ENCODE results near the gene KRT2.
A peak's percentile ranks its signal among the peaks of the same experiment; 100 is the strongest.
"Not testable (repeated sequence)": the region's sequence is repeated elsewhere in the genome, so short reads cannot be mapped to it uniquely, and the experiment has no call there.

KRT2 gene

DNA sequence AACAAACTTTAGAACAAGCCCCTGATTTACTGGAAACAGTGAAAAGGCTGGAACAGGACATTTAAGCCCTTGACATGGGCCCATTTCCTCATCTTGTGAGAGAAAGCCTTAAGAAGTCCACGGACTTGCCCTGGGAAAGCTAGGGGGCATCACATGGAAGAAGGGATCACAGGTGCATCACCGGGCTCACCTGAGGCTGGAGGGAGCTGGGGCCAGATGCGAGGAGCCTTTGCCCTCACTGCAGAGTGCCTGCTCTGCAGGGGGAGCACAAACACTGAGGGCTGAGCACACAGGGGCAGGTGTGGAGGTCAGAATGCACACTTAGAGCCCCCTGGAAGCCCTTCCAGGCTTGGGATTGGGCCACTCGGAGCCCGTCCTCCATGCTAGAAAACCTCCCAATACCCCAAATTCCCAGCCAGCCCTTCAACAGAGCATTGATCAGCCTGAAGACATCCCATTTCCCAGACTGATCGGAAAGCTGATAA lies 33.4 kb upstream of the KRT2 start:
- no peak for DNase-seq
- intact Hi-C loops (cut with DNase I), result no loop called here

DNA sequence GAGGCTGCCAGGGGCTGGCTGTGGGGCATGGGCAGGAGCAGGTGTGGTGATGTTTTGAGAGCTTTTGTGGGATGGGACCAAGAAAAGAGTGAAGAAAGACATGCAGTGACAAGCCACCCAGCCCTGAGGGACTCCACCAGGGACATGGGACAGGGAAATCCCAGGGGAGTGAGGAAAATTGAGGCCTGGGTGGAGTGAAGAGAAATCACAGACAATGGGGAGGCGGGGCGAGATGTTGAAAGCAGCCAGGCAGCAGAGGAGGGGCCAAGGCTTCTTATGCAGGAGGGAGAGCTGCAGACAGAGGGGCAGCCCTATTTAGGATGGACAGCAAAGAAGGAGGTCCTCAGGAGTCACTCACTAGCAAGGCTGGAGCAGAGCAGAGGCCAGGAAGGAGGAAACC lies 32.4 kb upstream of the KRT2 start:
- DNase-seq, result no peak
- intact Hi-C loops (cut with DNase I), result no loop called here

DNA sequence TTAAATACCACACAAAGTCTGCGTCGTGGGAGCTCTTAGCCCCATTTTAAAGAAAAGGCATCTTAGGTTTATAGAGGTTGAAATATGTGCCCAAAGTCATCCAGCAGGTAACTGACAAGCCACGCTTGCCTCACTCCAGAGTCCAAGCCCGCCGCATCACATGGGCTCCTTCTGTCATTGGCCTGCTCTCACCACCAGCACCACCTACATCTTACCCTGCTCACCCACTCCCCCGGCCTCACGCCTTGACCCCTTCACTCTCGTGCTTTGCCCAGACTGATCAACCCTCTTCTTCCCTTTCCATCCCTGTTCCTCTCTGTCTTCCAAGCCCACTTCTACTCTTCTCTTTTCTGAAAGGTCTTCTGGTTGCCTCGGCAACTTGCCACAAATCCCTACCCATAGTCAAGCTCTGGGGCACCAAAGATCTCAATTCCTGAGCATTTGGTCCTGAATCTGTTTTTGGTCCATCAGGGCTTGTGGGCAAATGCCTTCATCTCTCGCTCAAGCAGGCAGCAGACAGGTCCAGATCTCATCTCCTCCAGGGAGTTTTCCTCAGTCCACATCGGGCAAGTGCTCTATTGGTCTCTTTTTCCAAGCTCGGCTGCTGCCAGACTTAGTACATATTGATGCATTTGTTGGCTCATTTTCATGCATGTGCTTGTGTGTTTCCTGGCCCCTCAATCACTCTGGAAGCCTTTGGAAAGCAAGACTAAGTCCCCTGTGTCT lies 31.7 kb upstream of the KRT2 start:
- intact Hi-C loops (cut with DNase I), result no loop called here

DNA sequence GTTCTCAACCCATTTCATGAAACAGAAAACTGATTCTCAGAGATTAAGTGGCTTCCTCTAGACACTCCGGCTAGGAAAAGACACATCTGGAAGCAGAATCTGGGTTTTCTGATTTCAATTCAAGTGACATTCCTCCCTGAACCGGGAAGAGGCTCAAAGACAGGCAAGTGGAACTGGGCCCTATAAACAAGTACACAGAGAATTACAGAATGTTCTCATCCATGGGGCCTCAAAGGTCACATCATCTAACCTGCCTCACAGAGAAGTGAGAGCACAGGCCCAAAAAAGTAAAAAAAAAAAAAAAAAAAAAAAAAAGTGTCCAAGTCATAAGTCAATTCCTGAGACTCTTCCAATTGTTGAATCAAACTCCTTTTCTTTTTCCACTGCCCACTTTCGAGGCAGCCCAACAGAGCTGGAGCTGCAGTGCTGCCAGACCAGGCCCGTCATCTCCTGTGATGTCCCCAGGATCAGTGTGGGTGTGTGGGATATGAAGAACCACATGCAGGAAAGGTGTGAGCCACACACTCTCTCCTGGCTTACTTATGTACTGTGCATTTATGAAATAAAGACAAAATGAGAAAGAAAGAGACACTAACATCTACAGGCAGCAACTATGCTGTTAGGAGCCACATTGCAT lies 31.0 kb upstream of the KRT2 start:
- intact Hi-C loops (cut with DNase I), result no loop called here
- DNase-seq, result peak in 8 of 10 donors; percentile 41 to 93 (median 70)

More for the DNA sequence above, 31.7 kb upstream of the KRT2 start:
- DNase-seq, result no peak

DNA sequence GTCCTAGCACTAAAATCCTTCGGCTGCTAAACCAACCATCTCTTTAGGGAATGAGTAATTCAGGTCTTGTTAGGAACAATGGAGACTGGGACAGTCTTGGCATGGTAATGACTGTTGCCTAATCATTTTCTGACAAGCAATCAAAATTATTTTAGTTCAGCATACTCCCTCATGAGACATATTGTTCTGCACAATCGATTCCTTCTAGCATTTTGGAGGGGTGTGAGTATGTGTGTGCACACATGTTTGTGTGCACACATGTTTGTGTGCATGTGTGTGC lies 30.3 kb upstream of the KRT2 start:
- intact Hi-C loops (cut with DNase I), result no loop called here

DNA sequence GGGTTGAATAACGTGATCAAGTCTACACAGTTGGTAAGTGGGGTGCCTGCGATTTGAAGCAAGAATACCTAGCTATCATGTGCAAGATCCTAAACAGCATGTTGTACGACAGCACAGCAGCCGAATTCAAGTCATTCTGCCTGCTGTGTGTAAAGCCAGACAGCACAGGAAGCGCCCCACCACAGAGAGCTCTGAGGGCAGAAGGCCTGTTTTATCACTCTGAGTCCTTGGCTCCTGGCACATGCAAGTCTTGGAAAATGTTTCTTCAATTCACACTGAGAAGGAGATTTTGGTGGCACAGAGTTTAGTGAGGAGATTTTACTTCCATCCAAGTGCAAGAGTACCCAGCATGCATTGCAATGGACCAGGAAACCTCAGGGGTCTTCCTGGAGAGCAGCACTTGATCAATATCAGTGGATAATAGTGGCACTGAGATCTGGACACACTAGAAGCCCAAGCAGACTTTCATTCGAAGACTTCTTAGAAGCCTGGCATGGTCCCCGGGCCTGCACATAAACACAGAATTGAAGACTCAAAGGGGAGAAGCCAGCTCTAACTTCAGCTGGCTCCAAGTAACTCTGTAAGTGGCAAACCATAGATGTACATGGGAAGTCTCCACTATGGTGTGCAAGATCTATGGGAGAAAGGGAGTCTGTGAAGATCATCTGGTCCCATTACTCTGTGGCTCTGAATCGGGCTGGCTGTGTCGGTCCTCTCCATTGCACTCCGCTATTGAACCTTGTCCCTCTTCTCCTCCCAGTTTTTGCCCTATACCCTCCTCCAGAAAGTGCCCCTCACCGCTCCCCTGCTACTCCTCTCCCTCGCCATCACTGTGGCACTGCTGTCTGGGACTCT lies 29.7 kb upstream of the KRT2 start:
- no peak for DNase-seq
- intact Hi-C loops (cut with DNase I), result no loop called here

More for the DNA sequence above, 30.3 kb upstream of the KRT2 start:
- DNase-seq, result no peak

DNA sequence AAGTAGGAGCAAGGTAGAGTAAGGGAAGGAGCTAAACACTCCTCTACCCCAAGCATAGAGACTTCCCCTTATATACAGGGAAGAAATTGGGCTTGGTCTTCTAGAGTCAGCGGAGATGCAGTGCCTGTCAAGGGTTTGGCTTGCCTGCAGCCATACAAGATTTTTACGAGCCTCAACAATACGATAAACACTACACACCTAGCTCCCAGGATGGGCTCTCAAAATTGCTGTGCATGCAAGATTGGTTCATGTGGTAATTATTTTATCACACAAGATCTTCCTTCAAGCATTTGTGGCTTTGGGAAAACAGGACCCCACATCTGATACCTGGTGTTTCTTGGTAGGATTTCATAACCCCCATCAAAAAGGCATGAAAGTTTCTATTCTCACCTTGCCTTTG lies 28.4 kb upstream of the KRT2 start, which contains the start of gene KRT1:
Gene KRT1 (minus strand): TSS at position 45 of the 400 bp plus-strand sequence. CDS start 59 bp downstream, outside the sequence.
- intact Hi-C loops (cut with DNase I), result no loop called here
- no peak for DNase-seq

DNA sequence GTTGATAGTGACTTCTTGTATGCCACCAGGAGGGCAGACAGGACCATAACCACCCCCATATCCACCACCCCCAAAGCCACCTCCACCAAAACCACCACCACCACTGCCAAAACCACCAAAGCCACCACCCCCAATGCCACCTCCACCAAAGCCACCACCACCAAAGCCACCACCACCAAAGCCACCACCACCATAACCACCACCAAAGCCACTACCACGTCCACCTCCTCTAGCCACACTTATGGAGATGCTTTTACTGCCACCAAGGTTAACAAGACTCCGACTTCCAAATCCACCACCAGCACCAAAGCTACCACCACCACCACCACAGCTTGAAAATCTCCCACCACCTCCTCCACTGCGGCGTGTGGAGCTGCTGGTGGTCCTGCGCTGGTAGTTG lies 27.9 kb upstream of the KRT2 start:
- intact Hi-C loops (cut with DNase I), result no loop called here
- no peak for DNase-seq

DNA sequence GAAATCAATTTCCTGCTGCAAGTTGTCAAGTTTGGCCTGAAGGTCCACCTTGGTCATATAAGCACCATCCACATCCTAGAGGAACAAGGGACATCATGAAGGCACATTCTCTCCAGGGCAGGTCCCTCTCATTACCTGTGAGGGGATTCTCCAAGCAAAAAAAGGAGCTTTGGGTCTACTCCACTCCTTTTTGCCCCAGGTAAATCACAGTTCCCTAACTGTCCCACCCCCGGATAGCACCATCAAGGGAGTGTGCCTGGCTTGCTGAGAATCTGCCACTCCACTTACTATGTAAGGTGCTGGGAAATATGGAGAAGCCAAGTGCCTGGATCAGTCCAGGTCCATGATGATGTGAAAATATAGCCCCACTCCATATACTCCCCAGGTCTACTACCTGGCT lies 25.7 kb upstream of the KRT2 start:
- intact Hi-C loops (cut with DNase I), result no loop called here
- no peak for DNase-seq

DNA sequence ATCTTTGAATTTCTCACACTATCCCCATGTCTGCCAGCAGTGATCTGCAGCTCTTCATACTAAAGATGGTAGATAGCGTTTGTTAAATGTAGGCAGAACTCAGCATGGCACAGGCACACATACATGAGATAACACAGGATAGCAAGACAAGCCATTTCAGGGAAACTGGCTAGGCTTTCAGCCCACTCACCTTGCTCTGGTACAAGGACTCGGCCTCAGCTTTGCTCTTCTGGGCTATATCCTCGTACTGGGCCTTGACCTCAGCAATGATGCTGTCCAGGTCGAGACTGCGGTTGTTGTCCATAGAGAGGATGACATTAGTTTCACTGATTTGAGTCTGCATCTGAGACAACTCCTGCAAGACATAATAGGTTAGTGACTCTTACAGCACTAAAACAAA lies 25.1 kb upstream of the KRT2 start:
- intact Hi-C loops (cut with DNase I), result no loop called here

DNA sequence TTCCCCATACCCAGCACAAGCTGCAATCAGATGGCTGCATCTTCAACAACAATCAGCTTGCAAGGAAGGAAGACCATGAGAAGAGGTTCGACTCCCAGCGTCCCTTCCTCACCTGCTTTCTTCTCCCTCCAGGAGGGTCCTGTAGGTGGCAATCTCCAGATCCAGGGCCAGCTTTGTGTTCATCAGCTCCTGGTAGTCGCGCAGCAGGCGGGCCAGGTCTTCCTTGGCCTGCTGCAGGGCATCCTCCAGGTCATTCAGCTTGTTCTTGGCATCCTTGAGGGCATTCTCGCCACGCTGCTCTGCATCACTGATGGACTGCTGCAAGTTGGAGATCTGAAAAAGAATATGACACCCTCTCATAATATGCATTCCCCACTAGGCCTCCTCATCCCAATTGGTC lies 24.2 kb upstream of the KRT2 start:
- DNase-seq, result no peak
- intact Hi-C loops (cut with DNase I), result no loop called here

More for the DNA sequence above, 25.1 kb upstream of the KRT2 start:
- DNase-seq, result no peak

DNA sequence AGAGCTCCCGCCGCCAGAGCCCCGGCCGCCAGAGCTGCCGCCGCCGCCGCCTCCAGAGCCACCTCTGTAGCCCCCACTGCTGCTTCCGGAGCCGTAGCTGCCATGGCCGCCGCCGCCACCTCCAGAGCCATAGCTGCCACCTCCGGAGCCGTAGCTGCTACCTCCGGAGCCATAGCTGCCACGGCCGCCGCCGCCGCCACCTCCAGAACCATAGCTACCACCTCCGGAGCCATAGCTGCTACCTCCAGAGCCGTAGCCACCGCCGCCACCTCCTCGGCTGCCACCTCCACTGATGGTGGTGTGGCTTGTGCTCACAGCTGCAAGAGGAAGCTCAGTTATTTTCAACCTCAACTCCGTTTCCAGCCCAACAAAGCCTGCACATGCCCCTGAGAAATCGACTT lies 23.3 kb upstream of the KRT2 start:
- intact Hi-C loops (cut with DNase I), result no loop called here

DNA sequence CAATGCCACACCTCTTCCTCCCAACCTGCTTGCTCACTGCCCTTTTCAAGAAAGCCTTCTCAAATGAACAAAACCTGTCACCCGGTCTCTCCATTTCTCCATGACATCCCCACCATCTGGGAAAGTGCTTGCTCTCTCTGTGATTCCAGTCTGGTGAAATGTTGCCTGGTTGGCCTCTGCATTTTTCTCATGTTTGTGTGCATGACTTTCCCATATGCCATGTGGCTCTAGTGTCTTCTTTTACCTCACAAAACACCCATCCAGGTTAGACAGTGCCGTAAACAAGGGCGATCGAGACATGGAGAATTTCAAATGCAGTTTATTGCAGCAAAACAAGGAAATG lies 22.4 kb upstream of the KRT2 start:
- no peak for DNase-seq
- intact Hi-C loops (cut with DNase I), result no loop called here

More for the DNA sequence above, 23.3 kb upstream of the KRT2 start:
- DNase-seq, result no peak

DNA sequence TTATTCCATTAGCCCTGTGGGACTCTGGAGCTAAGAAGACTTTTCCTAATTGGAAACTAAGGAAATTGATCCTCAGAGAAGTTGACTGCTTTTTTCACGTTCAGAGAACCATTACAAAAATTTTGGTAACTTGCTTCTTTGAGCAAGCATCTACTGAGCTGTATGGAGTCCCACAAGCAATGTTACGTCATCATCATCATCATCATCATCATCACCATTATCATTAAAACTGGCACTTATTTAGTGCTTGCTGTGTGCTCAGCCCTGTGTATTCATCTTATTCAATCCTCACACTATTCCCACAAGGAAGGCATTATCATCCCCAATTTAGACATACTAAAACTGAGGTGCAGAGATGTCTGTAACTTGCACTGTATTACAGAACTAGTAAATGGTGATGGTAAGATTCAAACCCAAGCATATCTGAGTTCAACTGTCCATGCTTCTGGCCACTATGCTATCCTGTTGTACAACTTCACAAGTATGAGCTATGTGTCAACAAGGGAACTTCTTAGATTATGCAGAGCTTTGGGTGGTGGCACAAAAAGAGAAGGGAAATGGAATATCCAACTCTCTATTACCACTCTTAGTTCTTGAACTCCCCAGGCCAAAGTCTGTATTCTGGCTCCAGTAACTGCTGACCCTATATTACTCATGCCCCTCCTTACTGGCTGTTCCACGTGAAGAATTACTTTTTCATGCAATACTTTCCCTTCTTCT lies 21.9 kb upstream of the KRT2 start:
- intact Hi-C loops (cut with DNase I), result no loop called here
- DNase-seq, result no peak

DNA sequence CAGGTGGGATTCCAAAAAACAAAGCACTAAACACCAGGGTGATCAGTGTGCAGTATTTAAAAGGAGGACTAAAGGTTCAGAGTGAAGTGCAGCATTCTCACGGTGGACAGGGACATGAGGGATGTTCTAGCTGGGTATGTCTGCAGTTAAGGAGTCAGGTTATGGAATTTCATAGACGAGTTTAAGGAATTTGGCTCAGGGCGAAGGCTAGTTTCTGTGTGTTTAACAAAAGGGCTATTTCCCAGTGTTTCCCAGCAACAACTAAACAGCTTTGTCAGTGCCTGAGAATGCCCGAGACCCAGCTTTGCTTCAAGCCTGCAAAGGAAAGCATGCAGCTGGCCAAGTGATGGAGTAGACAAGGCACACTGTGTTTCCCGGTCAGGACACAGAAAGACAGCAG lies 21.2 kb upstream of the KRT2 start:
- intact Hi-C loops (cut with DNase I), result no loop called here
- DNase-seq, result no peak

DNA sequence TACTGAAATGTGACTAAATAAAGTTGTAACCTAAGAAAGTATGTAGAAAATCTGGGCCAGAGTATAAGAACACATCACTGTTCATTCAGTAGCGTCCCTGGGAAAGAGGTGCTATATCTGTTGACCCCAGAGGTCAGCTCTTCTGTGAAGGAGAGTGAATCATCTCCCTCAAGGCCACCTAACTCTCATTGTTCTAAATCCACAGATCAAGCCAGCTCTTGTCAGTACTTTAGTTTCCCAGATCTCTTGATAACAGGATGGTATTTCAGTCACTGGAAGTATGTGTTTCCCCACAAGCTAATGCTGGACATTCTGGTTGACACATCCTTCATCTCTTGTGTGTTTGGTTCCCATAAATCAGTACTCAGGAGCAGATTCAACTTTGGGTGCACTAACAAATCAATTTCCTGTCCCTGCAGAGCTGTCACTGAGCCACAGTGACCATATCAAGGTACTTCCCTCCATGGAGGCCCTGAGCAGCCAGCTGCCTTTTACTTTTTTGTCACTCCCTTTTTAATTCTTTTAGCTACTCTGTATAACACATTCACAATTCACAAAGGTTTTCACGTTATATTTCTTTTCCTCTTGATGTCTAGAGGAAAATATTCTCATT lies 20.4 kb upstream of the KRT2 start:
- DNase-seq, result no peak
- intact Hi-C loops (cut with DNase I), result no loop called here

DNA sequence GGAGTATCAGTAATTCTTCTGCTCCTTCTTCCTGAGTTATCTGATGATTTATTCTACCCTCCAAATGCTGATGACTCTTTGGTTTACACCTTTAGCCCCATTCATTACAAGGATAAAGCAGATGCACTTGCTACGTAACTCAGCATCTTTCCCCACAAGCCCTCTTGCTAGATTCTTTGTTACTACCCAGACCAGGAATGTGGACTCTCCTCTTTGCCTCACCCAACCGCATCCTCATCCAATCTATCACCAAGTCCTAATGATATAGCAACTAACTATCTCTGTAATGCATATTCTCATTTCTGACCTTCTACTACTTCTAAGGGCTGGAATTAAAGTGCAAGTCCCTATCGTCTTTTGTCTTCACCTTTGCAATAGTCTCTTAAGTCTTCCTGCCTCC lies 18.9 kb upstream of the KRT2 start:
- no peak for DNase-seq
- intact Hi-C loops (cut with DNase I), result no loop called here

DNA sequence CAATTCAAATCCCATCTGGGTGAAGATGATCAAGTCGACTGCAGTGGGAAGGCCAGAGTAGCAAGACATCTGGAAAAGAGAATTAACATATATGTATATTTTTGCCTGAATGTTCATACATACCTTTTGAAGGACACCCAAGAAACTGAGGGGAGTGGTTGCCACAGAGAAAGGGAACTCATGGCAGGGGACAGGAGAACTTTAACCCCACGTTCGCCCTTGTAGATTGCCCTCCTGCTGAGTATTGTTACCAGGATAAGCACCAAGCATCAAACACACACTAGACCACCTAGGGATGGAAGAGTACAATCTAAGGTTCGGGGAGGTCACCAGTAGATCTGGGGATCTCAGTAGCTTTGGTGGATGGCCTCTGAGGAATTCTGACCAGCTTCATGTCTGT lies 18.5 kb upstream of the KRT2 start:
- no peak for DNase-seq
- intact Hi-C loops (cut with DNase I), result no loop called here

DNA sequence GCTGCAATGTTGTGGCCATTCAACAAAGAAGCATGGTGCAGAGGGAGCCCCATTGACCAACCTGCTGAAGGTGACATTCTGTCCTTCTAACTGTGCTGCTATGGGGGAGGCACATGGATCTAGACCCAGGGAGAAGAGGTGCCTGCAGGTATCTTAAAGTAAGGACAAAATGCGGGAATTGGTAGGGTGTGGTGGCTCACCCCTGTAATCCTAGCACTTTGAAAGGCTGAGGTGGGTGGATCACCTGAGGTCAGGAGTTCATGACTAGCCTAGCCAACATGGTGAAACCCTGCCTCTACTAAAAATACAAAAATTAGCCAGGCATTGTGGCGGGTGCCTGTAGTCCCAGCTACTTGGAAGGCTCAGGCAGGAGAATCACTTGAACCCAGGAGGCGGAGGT lies 17.9 kb upstream of the KRT2 start:
- DNase-seq; intact Hi-C loops (cut with DNase I): not testable (repeated sequence)

DNA sequence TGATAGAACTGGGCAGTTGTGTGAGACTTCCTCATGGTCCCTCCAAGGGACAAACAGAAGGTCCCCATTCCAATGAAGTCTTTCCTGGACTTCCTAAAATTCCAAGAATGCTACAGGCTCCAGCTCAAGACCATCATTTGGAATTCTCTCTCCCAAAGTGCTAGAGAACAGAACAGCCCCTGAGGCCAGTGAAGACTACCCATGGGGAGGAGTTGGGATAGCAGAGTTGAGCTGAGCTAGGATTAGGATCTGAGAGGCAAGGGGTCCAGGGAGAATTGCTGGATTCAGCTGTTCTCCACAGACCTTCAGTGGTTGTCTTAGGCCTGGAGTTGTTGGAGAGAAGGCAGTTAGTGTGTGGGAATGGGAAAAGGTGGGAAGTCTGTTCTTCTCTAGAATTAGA lies 17.4 kb upstream of the KRT2 start:
- intact Hi-C loops (cut with DNase I), result no loop called here
- no peak for DNase-seq

DNA sequence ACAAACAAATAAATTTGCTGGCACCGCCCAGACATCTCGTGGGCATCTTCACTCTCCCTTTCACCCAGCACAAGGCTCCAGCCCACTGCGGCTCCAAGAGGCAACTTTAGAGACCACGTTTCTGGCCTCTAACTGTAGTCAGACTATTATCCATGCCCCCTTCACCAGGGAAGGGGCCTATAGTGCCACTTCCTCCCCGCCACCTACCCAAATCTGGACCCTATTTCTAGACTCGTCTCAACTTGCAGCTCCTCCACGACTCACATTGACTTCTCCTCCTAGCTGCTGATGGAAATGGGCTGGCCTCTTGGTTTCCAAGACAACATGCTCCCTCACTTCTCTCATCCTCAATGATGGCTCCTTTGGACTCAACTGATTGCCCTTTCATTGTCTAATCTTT lies 15.9 kb upstream of the KRT2 start:
- no peak for DNase-seq
- intact Hi-C loops (cut with DNase I), result no loop called here

Measured in posterior cingulate gyrus (tissue), 11 donors.